DOHH2 (cell line): ENCODE results near the gene ITPKC.

Source experiments
- H3F3A ChIP-seq: fragments of 200-600 bp; sonication (generic), shearing (Covaris generic); 2 replicates; pipeline ENCODE4 v1.6.0; 2016; ENCODE audit warnings: antibody characterized with exemption, mild to moderate bottlenecking; ENCODE audit not compliant: control insufficient read depth, insufficient read depth
- H3K27ac ChIP-seq: fragments of 200-600 bp; sonication (generic); 2 replicates; pipeline ENCODE4 v1.5.1; 2014; ENCODE audit warnings: low read depth, mild to moderate bottlenecking, low read length, moderate library complexity
- H3K27me3 ChIP-seq: fragments of 200-600 bp; sonication (generic); 2 replicates; pipeline ENCODE4 v1.6.1; 2014; ENCODE audit warnings: mild to moderate bottlenecking, low read length, mixed read lengths; ENCODE audit not compliant: control insufficient read depth
- H3K36me3 ChIP-seq: fragments of 200-600 bp; sonication (generic); 2 replicates; pipeline ENCODE4 v1.6.1; 2014; ENCODE audit warnings: mild to moderate bottlenecking, low read length, moderate library complexity, mixed read lengths; ENCODE audit not compliant: control insufficient read depth
- H3K4me1 ChIP-seq: fragments of 200-600 bp; sonication (generic); 2 replicates; pipeline ENCODE4 v1.6.1; 2014; ENCODE audit warnings: mild to moderate bottlenecking, low read length, mixed read lengths; ENCODE audit not compliant: control insufficient read depth
- H3K4me2 ChIP-seq: fragments of 200-600 bp; sonication (generic); 2 replicates; pipeline ENCODE4 v1.6.0; 2014; ENCODE audit warnings: mild to moderate bottlenecking, low read length, moderate library complexity
- H3K4me3 ChIP-seq: fragments of 200-600 bp; sonication (generic); 2 replicates; pipeline ENCODE4 v1.5.1; 2014; ENCODE audit warnings: mild to moderate bottlenecking, low read length, mixed read lengths
- H3K79me2 ChIP-seq: fragments of 200-600 bp; sonication (generic); 2 replicates; pipeline ENCODE4 v1.6.1; 2014; ENCODE audit warnings: mild to moderate bottlenecking, low read length, mixed read lengths; ENCODE audit not compliant: control insufficient read depth
- H3K9me2 ChIP-seq: fragments of 200-600 bp; sonication (generic); replicated peaks from 2 replicates; pipeline ENCODE4 v1.6.1; 2014; ENCODE audit warnings: mild to moderate bottlenecking, low read length, mixed read lengths; ENCODE audit not compliant: control insufficient read depth
- H3K9me3 ChIP-seq: fragments of 200-600 bp; sonication (generic); 2 replicates; pipeline ENCODE4 v1.6.1; 2014; ENCODE audit warnings: antibody characterized with exemption, low read length, mixed read lengths; ENCODE audit not compliant: control insufficient read depth, insufficient read depth
- H4K20me1 ChIP-seq: fragments of 200-600 bp; sonication (generic); 2 replicates; pipeline ENCODE4 v1.6.0; 2014; ENCODE audit warnings: low read depth, mild to moderate bottlenecking, antibody characterized with exemption, low read length, moderate library complexity; ENCODE audit not compliant: control insufficient read depth, insufficient read depth
- EZH2phosphoT487 ChIP-seq: fragments of 200-600 bp; sonication (generic); IDR thresholded peaks from 2 replicates; pipeline ENCODE4 v1.6.1; 2017; ENCODE audit warnings: borderline replicate concordance, mild to moderate bottlenecking, antibody characterized with exemption, low read length, moderate library complexity, mixed read lengths
- TF ChIP-seq, protein P1 (sequence below): fragments of 200-600 bp; sonication (generic); IDR thresholded peaks from one replicate; pipeline ENCODE4 v1.5.1; 2014; ENCODE audit warnings: antibody characterized with exemption, mild to moderate bottlenecking, low read depth, low read length; ENCODE audit not compliant: poor library complexity, severe bottlenecking

ITPKC gene

DNA sequence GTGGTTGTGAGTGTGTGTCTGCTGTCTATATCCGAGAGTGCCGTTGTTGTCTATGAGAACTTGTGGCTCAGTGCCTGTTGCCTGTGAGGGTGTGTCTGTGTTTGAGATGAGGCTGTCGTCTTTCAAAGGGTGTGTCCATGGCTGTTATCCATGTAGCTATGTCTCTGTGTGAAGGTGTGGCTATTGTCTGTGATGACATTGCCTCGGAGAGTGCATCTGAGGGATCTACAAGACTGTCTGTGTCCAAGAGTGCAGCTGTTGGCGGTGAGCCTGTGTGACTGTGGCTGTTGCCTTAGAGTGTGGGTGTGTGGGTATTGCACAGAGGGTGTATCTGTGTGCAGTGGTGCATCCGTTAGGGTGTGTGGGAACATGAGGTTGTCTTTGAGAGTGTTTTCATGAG is 31.3 kb upstream of the ITPKC start:
- TF ChIP-seq EZH2phosphoT487 = no peak
- TF ChIP-seq, protein P1, sequence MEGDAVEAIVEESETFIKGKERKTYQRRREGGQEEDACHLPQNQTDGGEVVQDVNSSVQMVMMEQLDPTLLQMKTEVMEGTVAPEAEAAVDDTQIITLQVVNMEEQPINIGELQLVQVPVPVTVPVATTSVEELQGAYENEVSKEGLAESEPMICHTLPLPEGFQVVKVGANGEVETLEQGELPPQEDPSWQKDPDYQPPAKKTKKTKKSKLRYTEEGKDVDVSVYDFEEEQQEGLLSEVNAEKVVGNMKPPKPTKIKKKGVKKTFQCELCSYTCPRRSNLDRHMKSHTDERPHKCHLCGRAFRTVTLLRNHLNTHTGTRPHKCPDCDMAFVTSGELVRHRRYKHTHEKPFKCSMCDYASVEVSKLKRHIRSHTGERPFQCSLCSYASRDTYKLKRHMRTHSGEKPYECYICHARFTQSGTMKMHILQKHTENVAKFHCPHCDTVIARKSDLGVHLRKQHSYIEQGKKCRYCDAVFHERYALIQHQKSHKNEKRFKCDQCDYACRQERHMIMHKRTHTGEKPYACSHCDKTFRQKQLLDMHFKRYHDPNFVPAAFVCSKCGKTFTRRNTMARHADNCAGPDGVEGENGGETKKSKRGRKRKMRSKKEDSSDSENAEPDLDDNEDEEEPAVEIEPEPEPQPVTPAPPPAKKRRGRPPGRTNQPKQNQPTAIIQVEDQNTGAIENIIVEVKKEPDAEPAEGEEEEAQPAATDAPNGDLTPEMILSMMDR = no peak
- Histone ChIP-seq H3K79me2 (no peaks in the 10 kb centered on the region), H3K4me3 (no peak overlapping the region), H3K9me2 (no peaks in the 10 kb centered on the region), H3F3A (no peaks in the 10 kb centered on the region), H3K9me3 (no peaks in the 10 kb centered on the region), H3K36me3 (no peaks in the 10 kb centered on the region), H4K20me1 (no peaks in the 10 kb centered on the region), H3K27me3 (no peaks in the 10 kb centered on the region), H3K4me2 (no peak overlapping the region), H3K27ac (no peak overlapping the region), H3K4me1 (peaks cover 27% of the 10 kb centered on the region)

DNA sequence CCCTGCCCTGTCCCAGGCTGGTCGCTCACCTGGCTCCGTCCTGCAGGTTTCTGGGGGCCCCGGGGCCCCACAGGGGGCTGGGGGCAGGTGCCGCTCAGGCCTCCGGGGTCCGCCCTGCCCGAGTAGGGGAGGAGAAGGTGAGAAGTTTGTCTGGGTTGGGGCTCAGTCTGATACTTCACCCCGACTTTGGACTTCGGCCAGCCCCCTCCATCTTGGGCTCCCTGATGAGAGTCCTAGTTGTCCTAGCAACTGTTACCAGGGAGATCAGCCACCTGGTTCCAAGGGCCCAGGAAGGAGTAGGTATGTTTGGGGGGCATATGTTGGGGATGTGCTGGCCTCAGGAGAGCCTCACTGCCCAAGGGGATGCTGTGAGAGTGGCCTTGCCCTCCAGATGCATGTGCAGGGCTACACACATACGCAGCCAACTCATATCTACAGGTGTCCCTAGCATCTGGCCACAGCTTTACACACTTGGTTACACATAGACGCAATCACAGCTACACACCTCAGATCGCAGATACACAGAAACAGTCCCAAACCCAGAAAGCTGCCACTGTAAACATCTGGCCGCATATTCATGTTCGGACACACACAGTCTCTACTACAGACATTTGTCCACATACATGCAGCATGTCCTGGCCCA is 29.9 kb upstream of the ITPKC start:
- Histone ChIP-seq H3K27me3 (no peaks in the 10 kb centered on the region), H3K4me1 (peaks cover 36% of the 10 kb centered on the region), H3K4me2 (no peak overlapping the region), H3F3A (no peaks in the 10 kb centered on the region), H3K79me2 (no peaks in the 10 kb centered on the region), H3K9me2 (no peaks in the 10 kb centered on the region), H4K20me1 (no peaks in the 10 kb centered on the region), H3K36me3 (no peaks in the 10 kb centered on the region), H3K4me3 (no peak overlapping the region), H3K27ac (no peak overlapping the region), H3K9me3 (no peaks in the 10 kb centered on the region)
- TF ChIP-seq, protein P1 = no peak
- TF ChIP-seq EZH2phosphoT487 = no peak

DNA sequence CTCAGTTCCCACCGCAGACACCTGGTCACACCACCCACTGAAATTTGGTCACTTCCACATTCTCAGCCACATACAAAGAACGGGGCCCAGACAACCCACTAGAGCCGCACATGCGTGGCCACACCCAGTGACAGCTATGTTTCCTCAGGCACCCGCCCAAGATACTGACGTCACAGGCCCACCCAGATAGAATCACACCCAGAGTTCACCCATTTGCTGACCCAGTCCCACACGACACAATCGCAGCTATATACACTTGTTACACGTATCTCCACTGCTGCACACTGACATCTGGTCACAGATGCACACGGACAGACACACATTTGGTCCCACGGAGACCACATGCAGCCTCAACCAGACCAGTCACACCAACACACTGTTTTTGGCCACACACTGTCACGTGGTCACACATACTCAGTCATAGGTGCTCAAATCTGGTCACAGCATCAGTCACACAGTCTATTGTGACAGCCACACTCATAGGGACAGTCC is 29.3 kb upstream of the ITPKC start:
- Histone ChIP-seq H3K4me3 (no peak overlapping the region), H3K27ac (no peak overlapping the region), H3K4me2 (no peak overlapping the region), H3K27me3 (no peaks in the 10 kb centered on the region), H4K20me1 (no peaks in the 10 kb centered on the region), H3F3A (no peaks in the 10 kb centered on the region), H3K9me2 (no peaks in the 10 kb centered on the region), H3K4me1 (peaks cover 36% of the 10 kb centered on the region), H3K79me2 (no peaks in the 10 kb centered on the region), H3K9me3 (no peaks in the 10 kb centered on the region), H3K36me3 (no peaks in the 10 kb centered on the region)
- no peak for TF ChIP-seq EZH2phosphoT487
- TF ChIP-seq, protein P1 = no peak
